Fibroblast of skin of right quadriceps (primary cell): ENCODE results near the gene LRRC3B.

ENCODE experiments used
- DNase-seq: peaks from one replicate; pipeline ENCODE4 v3.0.0-alpha.2; 2013

The LRRC3B gene

GRCh38 chr3:26714485-26714884 lies 91.9 kb downstream of the LRRC3B start:
- DNase-seq, result no peak

- no peak for DNase-seq
Measured at GRCh38 chr3:26715431-26715830, 92.9 kb downstream of the LRRC3B start.

DNA sequence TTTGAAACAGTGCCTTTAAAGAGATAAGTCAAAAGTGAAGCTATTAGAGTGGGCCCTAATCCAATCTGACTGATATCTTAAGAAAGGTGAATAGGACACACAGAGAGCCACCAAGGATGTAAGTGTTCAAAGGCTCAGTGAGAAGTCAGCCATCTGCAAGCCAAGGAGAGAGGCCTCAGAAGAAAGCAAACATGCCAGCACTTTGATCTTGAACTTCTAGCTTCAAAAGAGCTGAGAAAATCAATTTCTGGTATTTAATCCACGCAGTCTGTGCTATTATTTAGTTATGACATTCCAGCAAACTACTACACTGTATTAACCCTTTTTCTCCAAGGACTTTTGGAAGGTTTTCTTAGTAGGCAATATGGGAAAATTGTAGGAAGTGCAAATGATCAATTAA lies 95.7 kb downstream of the LRRC3B start:
- no peak for DNase-seq

- DNase-seq, result no peak
Measured at GRCh38 chr3:26719134-26719533, 96.6 kb downstream of the LRRC3B start.

GRCh38 chr3:26721047-26721446 lies 98.5 kb downstream of the LRRC3B start:
- no peak for DNase-seq

- no peak for DNase-seq
Measured at GRCh38 chr3:26731843-26732242, 109.3 kb downstream of the LRRC3B start.

DNA sequence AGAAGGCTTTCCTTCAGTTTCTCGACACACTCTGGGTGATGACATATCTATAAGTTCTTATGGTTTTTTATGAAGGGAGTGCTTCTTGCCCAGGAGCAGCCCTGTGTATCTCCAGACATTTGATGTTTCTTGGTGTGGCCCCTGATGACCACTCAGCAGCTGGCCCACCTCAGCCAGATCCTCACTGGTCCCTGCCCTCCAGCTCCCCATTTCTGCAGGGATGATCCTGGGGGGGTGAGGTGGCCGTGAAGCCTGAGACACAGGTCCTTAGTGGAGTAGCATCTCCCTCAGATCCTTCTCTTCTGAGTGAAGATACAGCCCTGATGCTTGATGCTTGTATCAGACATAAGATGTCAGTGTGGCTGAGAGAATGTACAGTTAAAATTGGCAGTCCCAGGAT lies 127.7 kb downstream of the LRRC3B start:
- no peak for DNase-seq

DNA sequence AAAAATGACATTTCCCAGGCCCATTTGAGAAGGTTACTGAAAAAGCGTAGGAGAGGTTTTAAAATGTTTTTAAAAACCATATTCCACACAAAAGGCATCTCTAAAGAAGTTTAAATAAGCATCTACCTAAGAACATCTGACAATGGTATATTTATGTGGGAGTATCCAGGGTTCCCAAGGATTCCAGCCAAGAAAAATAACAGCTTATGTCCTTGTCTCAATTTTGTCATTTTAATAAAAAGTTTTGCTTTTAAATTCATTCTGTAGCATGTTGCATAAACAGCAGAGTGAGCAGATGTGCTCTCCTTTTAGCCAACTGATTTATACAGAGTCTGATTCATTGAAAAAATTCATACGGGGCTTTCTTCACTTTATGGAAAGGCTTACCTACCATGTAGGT lies 129.9 kb downstream of the LRRC3B start:
- DNase-seq, result no peak

DNA sequence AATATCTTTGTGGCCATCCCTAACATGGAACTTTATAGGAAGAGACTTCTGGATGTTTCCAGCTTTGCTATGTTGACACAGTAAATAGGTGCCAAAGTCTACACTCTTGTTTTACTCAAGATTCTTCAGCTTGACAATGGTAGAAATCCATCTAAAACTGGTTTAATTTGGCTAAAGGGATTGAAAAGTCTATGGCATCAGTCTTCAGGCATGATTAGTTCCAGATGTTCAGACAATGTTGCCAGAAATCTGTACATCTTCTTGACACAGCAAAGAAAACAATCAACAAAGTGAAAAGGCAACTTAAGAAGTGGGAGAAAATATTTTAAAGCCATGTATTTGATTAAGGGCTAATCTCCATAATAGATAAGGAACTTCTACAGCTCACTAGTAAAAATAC lies 130.5 kb downstream of the LRRC3B start:
- DNase-seq, result no peak

DNA sequence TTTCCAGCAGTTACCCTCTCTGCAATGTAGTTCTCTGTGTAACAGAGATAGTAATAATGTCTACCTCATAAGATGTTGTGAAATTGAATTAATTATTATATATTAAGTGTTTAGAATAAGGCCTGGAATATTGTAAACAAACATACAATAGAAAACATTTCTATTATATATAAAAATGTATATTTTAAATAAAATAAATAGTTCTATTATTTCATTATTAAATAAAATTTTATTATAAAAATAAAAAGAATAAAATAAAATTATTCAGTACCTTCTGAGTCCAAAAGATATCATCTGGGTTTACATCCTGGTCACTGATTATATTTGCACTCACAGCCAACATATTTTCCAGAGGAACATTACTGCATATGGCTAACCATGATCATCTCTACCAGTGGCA lies 135.4 kb downstream of the LRRC3B start:
- no peak for DNase-seq
